Activated T-cell treated with anti-CD3 and anti-CD28 coated beads, Interleukin-2, amount 50 U/mL, for 24 hours (primary cell): ENCODE data around the gene TJP3.
"Not testable (repeated sequence)": the region's sequence is repeated elsewhere in the genome, so short reads cannot be mapped to it uniquely, and the experiment has no call there.

ENCODE experiments used
- DNase-seq: peaks from one replicate; pipeline ENCODE4 v3.0.0-alpha.2; 2020
- H3K27ac Mint-ChIP-seq: 2 replicates; pipeline ENCODE4 v1.8.0; 2020; ENCODE audit warnings: mild to moderate bottlenecking, mixed read lengths
- H3K27me3 Mint-ChIP-seq: 2 replicates; pipeline ENCODE4 v1.8.0; 2020; ENCODE audit warnings: mixed read lengths
- H3K36me3 Mint-ChIP-seq: 2 replicates; pipeline ENCODE4 v1.8.0; 2020; ENCODE audit warnings: low read depth, mixed read lengths
- H3K4me1 Mint-ChIP-seq: 2 replicates; pipeline ENCODE4 v1.8.0; 2020; ENCODE audit warnings: low read depth, mixed read lengths
- H3K4me3 Mint-ChIP-seq: 2 replicates; pipeline ENCODE4 v1.8.0; 2020; ENCODE audit warnings: mild to moderate bottlenecking, moderate library complexity, mixed read lengths
- H3K9me3 Mint-ChIP-seq: 2 replicates; pipeline ENCODE4 v1.8.0; 2020; ENCODE audit warnings: mixed read lengths

The TJP3 gene

GRCh38 chr19:3753631-3754410 is 45.6 kb downstream of the TJP3 start:
- H3K4me3 Mint-ChIP-seq = no peak overlapping the region
- H3K36me3 Mint-ChIP-seq = peaks cover 69% of the 10 kb centered on the region
- H3K4me1 Mint-ChIP-seq = peaks cover 18% of the 10 kb centered on the region
- no peak overlapping the region for H3K27ac Mint-ChIP-seq
- no peaks in the 10 kb centered on the region for H3K27me3 Mint-ChIP-seq
- DNase-seq = no peak
- no peaks in the 10 kb centered on the region for H3K9me3 Mint-ChIP-seq

- H3K9me3 Mint-ChIP-seq, H3K27me3 Mint-ChIP-seq, H3K4me3 Mint-ChIP-seq, H3K27ac Mint-ChIP-seq, DNase-seq: not testable (repeated sequence)
- Mint-ChIP-seq H3K4me1 (peaks cover 49% of the 10 kb centered on the region), H3K36me3 (peaks cover 67% of the 10 kb centered on the region)
These were observed 49.5 kb downstream of the TJP3 start for GRCh38 chr19:3757705-3758104.

GRCh38 chr19:3758297-3758696 is 50.1 kb downstream of the TJP3 start:
- not testable (repeated sequence) for H3K27me3 Mint-ChIP-seq, H3K4me3 Mint-ChIP-seq, DNase-seq, H3K9me3 Mint-ChIP-seq, H3K27ac Mint-ChIP-seq
- peaks cover 55% of the 10 kb centered on the region for H3K4me1 Mint-ChIP-seq
- peaks cover 68% of the 10 kb centered on the region for H3K36me3 Mint-ChIP-seq

GRCh38 chr19:3759482-3760254 is 51.5 kb downstream of the TJP3 start:
- no peaks in the 10 kb centered on the region for H3K9me3 Mint-ChIP-seq
- H3K36me3 Mint-ChIP-seq = peaks cover 60% of the 10 kb centered on the region
- peak overlapping the region; percentile 96 for H3K27ac Mint-ChIP-seq
- no peak for DNase-seq
- H3K27me3 Mint-ChIP-seq = peaks cover 2% of the 10 kb centered on the region
- H3K4me3 Mint-ChIP-seq = peak overlapping the region; percentile 98
- peaks cover 55% of the 10 kb centered on the region for H3K4me1 Mint-ChIP-seq

GRCh38 chr19:3760871-3761361 is 52.7 kb downstream of the TJP3 start:
- Mint-ChIP-seq H3K36me3 (peaks cover 56% of the 10 kb centered on the region), H3K4me3 (peak overlapping the region; percentile 98), H3K27ac (peak overlapping the region; percentile 96), H3K27me3 (peaks cover 2% of the 10 kb centered on the region), H3K9me3 (no peaks in the 10 kb centered on the region), H3K4me1 (peaks cover 46% of the 10 kb centered on the region)
- no peak for DNase-seq

- Mint-ChIP-seq H3K4me3 (peak within 1 kb of the TSS; percentile 98), H3K4me1 (peaks cover 49% of the 10 kb centered on the region), H3K9me3 (no peaks in the 10 kb centered on the region), H3K36me3 (peaks cover 59% of the 10 kb centered on the region), H3K27ac (peak within 1 kb of the TSS; percentile 99), H3K27me3 (peaks cover 2% of the 10 kb centered on the region)
- DNase-seq = peak; percentile 99
These were observed 53.4 kb downstream of the TJP3 start, which contains the start of gene APBA3 for GRCh38 chr19:3761382-3762129. Gene APBA3 (minus strand): TSS chr19:3761692. CDS start chr19:3760264, 1,428 bp downstream.

GRCh38 chr19:3762130-3762473 is 53.9 kb downstream of the TJP3 start:
- Mint-ChIP-seq H3K9me3 (no peaks in the 10 kb centered on the region), H3K4me3 (peak overlapping the region; percentile 98), H3K27ac (peak overlapping the region; percentile 99), H3K27me3 (peaks cover 2% of the 10 kb centered on the region), H3K4me1 (peaks cover 49% of the 10 kb centered on the region), H3K36me3 (peaks cover 58% of the 10 kb centered on the region)
- DNase-seq = no peak

GRCh38 chr19:3762501-3763459 is 54.6 kb downstream of the TJP3 start, which contains the start of gene MRPL54:
Gene MRPL54 (plus strand): TSS chr19:3762682. CDS start chr19:3762701, 19 bp downstream.
- no peaks in the 10 kb centered on the region for H3K9me3 Mint-ChIP-seq
- H3K27ac Mint-ChIP-seq = peak within 1 kb of the TSS; percentile 99
- peak; percentile 99 for DNase-seq
- peaks cover 46% of the 10 kb centered on the region for H3K4me1 Mint-ChIP-seq
- peak within 1 kb of the TSS; percentile 98 for H3K4me3 Mint-ChIP-seq
- H3K27me3 Mint-ChIP-seq = peaks cover 2% of the 10 kb centered on the region
- peaks cover 57% of the 10 kb centered on the region for H3K36me3 Mint-ChIP-seq

- Mint-ChIP-seq H3K9me3 (no peaks in the 10 kb centered on the region), H3K36me3 (peaks cover 51% of the 10 kb centered on the region), H3K27ac (no peak overlapping the region), H3K27me3 (peaks cover 2% of the 10 kb centered on the region), H3K4me1 (peaks cover 32% of the 10 kb centered on the region), H3K4me3 (no peak overlapping the region)
- no peak for DNase-seq
These were observed 56.9 kb downstream of the TJP3 start for GRCh38 chr19:3765121-3765520.

- H3K36me3 Mint-ChIP-seq = peaks cover 48% of the 10 kb centered on the region
- H3K4me1 Mint-ChIP-seq = peaks cover 26% of the 10 kb centered on the region
- H3K27me3 Mint-ChIP-seq, H3K9me3 Mint-ChIP-seq, H3K4me3 Mint-ChIP-seq, DNase-seq, H3K27ac Mint-ChIP-seq: not testable (repeated sequence)
These were observed 57.6 kb downstream of the TJP3 start for GRCh38 chr19:3765757-3766156.

- Mint-ChIP-seq H3K4me1 (peaks cover 21% of the 10 kb centered on the region), H3K36me3 (peaks cover 41% of the 10 kb centered on the region), H3K27ac (peak overlapping the region; percentile 82), H3K27me3 (peaks cover 2% of the 10 kb centered on the region), H3K4me3 (peak overlapping the region; percentile 29), H3K9me3 (no peaks in the 10 kb centered on the region)
- DNase-seq = no peak
These were observed 58.3 kb downstream of the TJP3 start for GRCh38 chr19:3766520-3766919.

GRCh38 chr19:3767050-3767449 is 58.9 kb downstream of the TJP3 start:
- peaks cover 41% of the 10 kb centered on the region for H3K36me3 Mint-ChIP-seq
- no peak overlapping the region for H3K4me3 Mint-ChIP-seq
- H3K4me1 Mint-ChIP-seq = peaks cover 16% of the 10 kb centered on the region
- H3K9me3 Mint-ChIP-seq = no peaks in the 10 kb centered on the region
- no peak for DNase-seq
- no peak overlapping the region for H3K27ac Mint-ChIP-seq
- peaks cover 2% of the 10 kb centered on the region for H3K27me3 Mint-ChIP-seq

GRCh38 chr19:3768015-3768747 is 60.0 kb downstream of the TJP3 start:
- Mint-ChIP-seq H3K27me3 (no peaks in the 10 kb centered on the region), H3K9me3 (no peaks in the 10 kb centered on the region)
- DNase-seq = no peak

More at GRCh38 chr19:3768015-3768747, 60.0 kb downstream of the TJP3 start:
- Mint-ChIP-seq H3K4me3 (no peak overlapping the region), H3K36me3 (peaks cover 34% of the 10 kb centered on the region), H3K27ac (no peak overlapping the region), H3K4me1 (peaks cover 9% of the 10 kb centered on the region)
